ENCODE results near the gene CCDC170. TPM values are rescaled to one million over a fixed set of nuclear protein-coding genes. Genes with fewer than 3 reads are reported as not detected.

CCDC170 gene
- total RNA-seq, 2 donors from 2014 or later, result not detected

DNA sequence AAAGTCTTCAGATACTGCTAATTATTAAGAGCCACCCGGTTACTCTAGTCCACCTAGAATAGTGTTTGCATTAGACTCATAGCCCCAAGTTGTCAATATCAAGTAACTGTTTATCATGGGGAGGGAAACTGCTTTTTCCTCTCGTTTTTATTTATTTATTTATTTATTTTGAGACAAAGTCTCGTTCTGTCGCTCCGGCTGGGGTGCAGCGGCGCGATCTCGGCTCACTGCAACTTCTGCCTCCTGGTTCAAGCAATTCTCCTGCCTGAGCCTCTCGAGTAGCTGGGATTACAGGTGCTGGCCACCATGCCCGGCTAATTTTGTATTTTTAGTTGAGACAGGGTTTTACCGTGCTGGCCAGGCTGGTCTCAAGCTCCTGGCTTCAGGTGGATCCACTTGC is 16.1 kb upstream of the CCDC170 start:
- ATAC-seq (no peak), DNase-seq (no peak)
- Mint-ChIP-seq H3K4me3 (no peak overlapping the region), H3K36me3 (ENCODE audit: low read depth) (no peaks in the 10 kb centered on the region), H3K4me1 (peaks cover 16% of the 10 kb centered on the region), H3K27me3 (no peaks in the 10 kb centered on the region), H3K27ac (no peak overlapping the region)
- no peaks in the 10 kb centered on the region for H3K9me3 ChIP-seq (ENCODE audit: control insufficient read depth, low read length, poor library complexity, severe bottlenecking)

GRCh38 chr6:151478670-151479069 is 15.1 kb upstream of the CCDC170 start:
- no peak overlapping the region for H3K4me3 Mint-ChIP-seq
- DNase-seq, result no peak
- no peak for ATAC-seq
- H3K36me3 Mint-ChIP-seq (ENCODE audit: low read depth), result no peaks in the 10 kb centered on the region
- H3K27ac Mint-ChIP-seq, result no peak overlapping the region
- no peaks in the 10 kb centered on the region for H3K9me3 ChIP-seq (ENCODE audit: control insufficient read depth, low read length, poor library complexity, severe bottlenecking)
- no peaks in the 10 kb centered on the region for H3K27me3 Mint-ChIP-seq
- H3K4me1 Mint-ChIP-seq, result peaks cover 17% of the 10 kb centered on the region

DNA sequence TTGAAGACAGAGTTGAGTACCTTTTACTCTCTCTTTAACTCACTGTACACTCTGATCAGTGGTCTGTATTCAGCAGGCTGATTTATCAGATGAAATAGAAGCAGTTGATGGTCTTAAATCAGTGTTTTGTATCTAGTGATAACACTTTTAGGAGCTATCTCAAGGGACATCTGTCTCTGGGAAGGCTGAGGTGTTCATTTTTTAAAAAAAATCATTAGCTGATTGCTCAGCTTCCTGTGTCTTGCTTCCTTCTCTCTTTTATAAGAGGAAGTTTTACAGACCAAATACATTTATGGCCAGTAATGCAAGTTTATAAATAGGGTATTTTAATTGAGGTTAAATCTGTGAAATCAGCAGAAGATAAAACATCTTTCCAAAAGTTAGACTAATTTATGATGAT is 12.0 kb upstream of the CCDC170 start:
- no peaks in the 10 kb centered on the region for H3K36me3 Mint-ChIP-seq (ENCODE audit: low read depth)
- DNase-seq (no peak), ATAC-seq (peak; percentile 40)
- peaks cover 12% of the 10 kb centered on the region for H3K4me1 Mint-ChIP-seq
- peak overlapping the region; percentile 95 for H3K27ac Mint-ChIP-seq
- peak overlapping the region; percentile 89 for H3K4me3 Mint-ChIP-seq
- no peaks in the 10 kb centered on the region for H3K9me3 ChIP-seq (ENCODE audit: control insufficient read depth, low read length, poor library complexity, severe bottlenecking)
- H3K27me3 Mint-ChIP-seq, result no peaks in the 10 kb centered on the region

DNA sequence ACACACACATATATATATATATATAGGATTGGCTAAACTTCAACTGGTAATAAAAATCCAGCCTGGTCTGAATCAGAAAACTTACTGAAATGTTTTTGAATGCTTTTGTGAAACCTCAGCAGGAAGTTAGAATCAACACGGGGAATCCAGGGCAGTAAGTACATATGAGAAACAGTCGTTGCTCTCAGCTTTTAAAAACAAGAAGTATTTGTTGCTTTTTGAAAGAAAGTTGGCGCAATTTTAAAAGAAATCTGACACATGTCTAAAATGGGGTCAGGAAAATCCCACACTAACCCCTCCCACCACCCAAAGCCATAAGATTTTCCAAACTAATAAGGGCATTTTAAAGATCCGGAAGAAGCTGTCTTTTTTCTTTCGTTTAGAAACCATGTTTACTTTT is 11.5 kb upstream of the CCDC170 start:
- H3K36me3 Mint-ChIP-seq (ENCODE audit: low read depth), result no peaks in the 10 kb centered on the region
- no peaks in the 10 kb centered on the region for H3K27me3 Mint-ChIP-seq
- peak; percentile 76 for ATAC-seq
- peak overlapping the region; percentile 89 for H3K4me3 Mint-ChIP-seq
- H3K27ac Mint-ChIP-seq, result peak overlapping the region; percentile 95
- H3K9me3 ChIP-seq (ENCODE audit: control insufficient read depth, low read length, poor library complexity, severe bottlenecking), result no peaks in the 10 kb centered on the region
- DNase-seq, result no peak
- peaks cover 12% of the 10 kb centered on the region for H3K4me1 Mint-ChIP-seq

- no peak overlapping the region for H3K4me3 Mint-ChIP-seq
- no peaks in the 10 kb centered on the region for H3K36me3 Mint-ChIP-seq (ENCODE audit: low read depth)
- no peaks in the 10 kb centered on the region for H3K27me3 Mint-ChIP-seq
- H3K27ac Mint-ChIP-seq, result peak overlapping the region; percentile 95
- DNase-seq (no peak), ATAC-seq (no peak)
- H3K4me1 Mint-ChIP-seq, result peaks cover 12% of the 10 kb centered on the region
- no peaks in the 10 kb centered on the region for H3K9me3 ChIP-seq (ENCODE audit: control insufficient read depth, low read length, poor library complexity, severe bottlenecking)
Measured at GRCh38 chr6:151483994-151484393, 9.8 kb upstream of the CCDC170 start.

- DNase-seq (no peak), ATAC-seq (no peak)
- Mint-ChIP-seq H3K27ac (no peak overlapping the region), H3K27me3 (peaks cover 21% of the 10 kb centered on the region), H3K4me3 (no peak overlapping the region), H3K36me3 (ENCODE audit: low read depth) (peaks cover 2% of the 10 kb centered on the region), H3K4me1 (no peaks in the 10 kb centered on the region)
- no peaks in the 10 kb centered on the region for H3K9me3 ChIP-seq (ENCODE audit: control insufficient read depth, low read length, poor library complexity, severe bottlenecking)
Measured at GRCh38 chr6:151488226-151488625, 5.6 kb upstream of the CCDC170 start.

DNA sequence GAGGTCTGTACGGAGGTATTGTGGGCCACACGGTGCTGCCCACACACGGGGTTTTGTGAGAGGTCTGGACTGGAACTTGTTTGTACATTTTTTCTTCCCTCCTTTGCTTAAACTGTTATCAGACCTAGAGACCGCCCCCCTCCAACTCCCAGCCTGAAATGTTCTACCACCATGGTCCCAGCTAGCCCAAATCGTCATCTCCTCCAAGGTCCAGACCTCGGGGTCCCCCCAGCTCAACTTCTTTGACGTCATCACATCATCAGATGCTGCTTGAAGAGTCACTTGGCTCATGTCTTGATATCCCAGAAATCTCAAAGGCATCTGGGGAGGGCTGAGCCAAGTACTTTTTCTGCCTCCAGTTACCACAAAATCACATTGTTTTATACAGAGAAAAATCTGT is 2.8 kb upstream of the CCDC170 start:
- peaks cover 7% of the 10 kb centered on the region for H3K36me3 Mint-ChIP-seq (ENCODE audit: low read depth)

DNA sequence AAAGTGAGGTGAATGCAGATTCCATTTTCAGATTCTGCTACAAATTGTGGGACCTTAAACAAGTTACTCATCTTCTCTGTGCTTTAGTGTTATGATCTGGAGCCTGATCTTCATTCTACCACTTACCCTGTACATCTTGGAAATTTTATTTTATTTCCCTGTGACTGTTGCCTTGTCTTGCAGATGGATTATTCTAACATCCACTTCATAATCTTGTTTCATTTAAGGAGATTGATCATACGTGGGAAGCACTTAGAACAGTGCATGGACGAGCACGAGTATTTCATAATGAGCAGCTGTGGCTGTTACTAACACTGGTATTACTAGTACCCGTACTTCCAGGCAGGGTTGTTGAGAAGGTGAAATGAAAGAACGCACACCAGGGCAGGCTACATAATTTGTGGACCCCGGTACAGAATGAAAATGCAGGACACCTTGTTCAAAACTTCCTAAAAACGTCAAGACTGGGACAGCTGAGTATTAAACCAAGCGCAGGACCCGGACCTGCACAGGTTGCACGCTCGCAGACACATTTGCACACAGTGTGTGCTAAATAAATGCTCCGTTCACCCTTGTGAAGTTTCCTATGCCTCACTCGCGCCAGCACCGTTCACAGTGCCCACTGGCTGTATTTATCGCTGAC is 535 bp upstream of the CCDC170 start:
- H3K4me3 Mint-ChIP-seq, result peak overlapping the region; percentile 66
- ATAC-seq (peak; percentile 12), DNase-seq (no peak)
- peaks cover 47% of the 10 kb centered on the region for H3K27me3 Mint-ChIP-seq
- no peak overlapping the region for H3K27ac Mint-ChIP-seq
- H3K36me3 Mint-ChIP-seq (ENCODE audit: low read depth), result peaks cover 7% of the 10 kb centered on the region
- no peaks in the 10 kb centered on the region for H3K9me3 ChIP-seq (ENCODE audit: control insufficient read depth, low read length, poor library complexity, severe bottlenecking)
- H3K4me1 Mint-ChIP-seq, result peaks cover 7% of the 10 kb centered on the region

More for the DNA sequence above, 2.8 kb upstream of the CCDC170 start:
- H3K9me3 ChIP-seq (ENCODE audit: control insufficient read depth, low read length, poor library complexity, severe bottlenecking), result no peaks in the 10 kb centered on the region
- H3K27ac Mint-ChIP-seq, result peak overlapping the region; percentile 24
- DNase-seq, result no peak
- no peak overlapping the region for H3K4me3 Mint-ChIP-seq
- H3K27me3 Mint-ChIP-seq, result peaks cover 43% of the 10 kb centered on the region
- peaks cover 7% of the 10 kb centered on the region for H3K4me1 Mint-ChIP-seq
- no peak for ATAC-seq

DNA sequence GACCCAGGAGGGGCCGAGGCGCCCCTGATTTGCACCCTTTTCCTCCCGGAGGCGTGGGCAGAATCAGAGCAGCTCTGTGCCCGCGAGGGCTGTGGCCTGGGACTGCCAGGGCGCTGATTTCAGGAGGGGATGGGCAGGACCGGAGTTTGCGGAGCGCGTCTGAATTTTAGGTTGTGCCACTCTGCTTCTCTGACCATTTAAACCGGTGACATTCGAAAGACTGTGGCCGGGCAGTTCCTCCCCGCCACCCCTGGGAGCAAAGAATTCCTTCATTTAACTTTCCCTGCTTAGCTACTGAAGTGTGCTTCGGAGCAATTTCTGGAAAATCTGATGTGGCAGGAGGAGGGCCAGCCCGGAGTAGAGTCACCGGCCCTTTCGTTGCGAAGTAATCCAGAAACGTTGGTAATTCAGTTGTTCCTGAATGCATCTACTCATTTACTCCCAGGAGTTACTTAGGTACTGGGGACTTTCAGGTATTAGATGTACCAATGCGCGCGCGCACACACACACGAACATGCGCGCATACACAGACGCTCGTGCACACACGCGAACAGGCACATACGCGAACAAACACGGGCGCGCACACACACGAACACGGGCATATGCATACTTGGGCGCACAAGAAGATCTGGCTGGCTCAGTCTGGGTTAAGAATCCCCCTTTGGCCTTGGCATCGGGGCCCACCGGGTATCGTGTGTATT is 568 bp downstream of the CCDC170 start:
- no peaks in the 10 kb centered on the region for H3K9me3 ChIP-seq (ENCODE audit: control insufficient read depth, low read length, poor library complexity, severe bottlenecking)
- Mint-ChIP-seq H3K4me1 (peaks cover 10% of the 10 kb centered on the region), H3K27ac (no peak overlapping the region), H3K27me3 (peaks cover 47% of the 10 kb centered on the region), H3K4me3 (peak overlapping the region; percentile 84), H3K36me3 (ENCODE audit: low read depth) (peaks cover 7% of the 10 kb centered on the region)
- peak; percentile 50 for ATAC-seq
- DNase-seq, result no peak

GRCh38 chr6:151494936-151495320 is 1.1 kb downstream of the CCDC170 start:
- Mint-ChIP-seq H3K27ac (no peak overlapping the region), H3K4me1 (peaks cover 10% of the 10 kb centered on the region), H3K36me3 (ENCODE audit: low read depth) (peaks cover 7% of the 10 kb centered on the region), H3K27me3 (peaks cover 47% of the 10 kb centered on the region), H3K4me3 (peak overlapping the region; percentile 84)
- H3K9me3 ChIP-seq (ENCODE audit: control insufficient read depth, low read length, poor library complexity, severe bottlenecking), result no peaks in the 10 kb centered on the region
- ATAC-seq, result no peak
- no peak for DNase-seq

GRCh38 chr6:151495380-151495779 is 1.6 kb downstream of the CCDC170 start:
- H3K27me3 Mint-ChIP-seq, result peaks cover 47% of the 10 kb centered on the region
- ATAC-seq, result no peak

DNA sequence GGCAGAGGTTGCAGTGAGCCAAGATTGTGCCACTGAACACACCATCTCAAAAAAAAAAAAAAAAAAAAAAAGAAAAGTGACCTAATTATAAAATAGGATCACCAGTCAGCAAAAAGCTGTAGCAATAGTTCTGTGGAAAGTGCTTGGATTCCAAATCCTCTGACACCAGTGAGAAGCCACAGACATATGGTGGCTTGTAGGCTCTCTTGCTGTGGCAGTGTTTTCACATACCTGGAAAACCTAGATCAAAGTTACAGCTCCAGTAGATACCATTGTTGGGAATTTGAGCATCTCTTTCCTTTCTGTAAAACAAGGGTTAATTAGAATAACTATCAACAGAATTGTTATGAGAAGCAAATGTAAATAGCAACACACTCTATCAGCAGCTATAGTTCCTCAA is 4.1 kb downstream of the CCDC170 start:
- H3K9me3 ChIP-seq (ENCODE audit: control insufficient read depth, low read length, poor library complexity, severe bottlenecking), result no peaks in the 10 kb centered on the region
- ATAC-seq, result no peak
- no peak overlapping the region for H3K27ac Mint-ChIP-seq
- H3K4me3 Mint-ChIP-seq, result no peak overlapping the region
- H3K36me3 Mint-ChIP-seq (ENCODE audit: low read depth), result peaks cover 10% of the 10 kb centered on the region
- no peak for DNase-seq
- H3K27me3 Mint-ChIP-seq, result peaks cover 34% of the 10 kb centered on the region
- peaks cover 13% of the 10 kb centered on the region for H3K4me1 Mint-ChIP-seq

More at GRCh38 chr6:151495380-151495779, 1.6 kb downstream of the CCDC170 start:
- DNase-seq, result no peak
- Mint-ChIP-seq H3K4me3 (peak overlapping the region; percentile 81), H3K4me1 (peaks cover 13% of the 10 kb centered on the region), H3K36me3 (ENCODE audit: low read depth) (peaks cover 10% of the 10 kb centered on the region), H3K27ac (peak overlapping the region; percentile 3)
- H3K9me3 ChIP-seq (ENCODE audit: control insufficient read depth, low read length, poor library complexity, severe bottlenecking), result no peaks in the 10 kb centered on the region

DNA sequence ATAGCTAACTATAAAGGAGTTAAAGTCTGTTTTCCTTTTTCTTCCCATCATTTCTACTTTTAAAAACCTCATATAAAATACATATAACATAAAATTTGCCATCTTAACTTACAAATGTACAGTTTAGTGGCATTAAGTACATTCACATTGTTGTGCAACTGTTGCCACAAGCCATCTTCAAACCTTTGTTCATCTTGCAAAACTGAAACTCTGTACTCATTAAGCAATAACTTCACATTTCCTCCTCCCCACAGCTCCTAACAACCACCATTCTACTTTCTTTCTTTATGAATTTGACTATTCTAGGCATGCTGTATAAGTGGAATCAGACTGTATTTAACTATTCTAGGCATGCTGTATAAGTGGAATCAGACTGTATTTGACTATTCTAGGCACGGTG is 4.5 kb downstream of the CCDC170 start:
- H3K36me3 Mint-ChIP-seq (ENCODE audit: low read depth), result peaks cover 7% of the 10 kb centered on the region
- H3K27me3 Mint-ChIP-seq, result peaks cover 29% of the 10 kb centered on the region
- no peak overlapping the region for H3K4me3 Mint-ChIP-seq
- H3K4me1 Mint-ChIP-seq, result peaks cover 13% of the 10 kb centered on the region
- DNase-seq (no peak), ATAC-seq (no peak)
- no peaks in the 10 kb centered on the region for H3K9me3 ChIP-seq (ENCODE audit: control insufficient read depth, low read length, poor library complexity, severe bottlenecking)
- H3K27ac Mint-ChIP-seq, result no peak overlapping the region

GRCh38 chr6:151499551-151499950 is 5.7 kb downstream of the CCDC170 start:
- H3K9me3 ChIP-seq (ENCODE audit: control insufficient read depth, low read length, poor library complexity, severe bottlenecking), result no peaks in the 10 kb centered on the region
- Mint-ChIP-seq H3K27me3 (peaks cover 23% of the 10 kb centered on the region), H3K36me3 (ENCODE audit: low read depth) (peaks cover 7% of the 10 kb centered on the region), H3K27ac (no peak overlapping the region), H3K4me3 (no peak overlapping the region), H3K4me1 (peaks cover 10% of the 10 kb centered on the region)
- DNase-seq (no peak), ATAC-seq (no peak)

All from T-helper 17 cell (primary cell).